GM23338 (cell line): ENCODE results near the gene CUX1. TPM values are rescaled to one million over a fixed set of nuclear protein-coding genes. Genes with fewer than 3 reads are reported as not detected.

Experiments used
- ATAC-seq: fragments of 200-7000 bp; cut with Tn5 transposase; 3 replicates; pipeline ENCODE4 v1.9.1; 2020
- DNase-seq: peaks from one replicate; pipeline ENCODE4 v3.0.0-alpha.2; 2015; ENCODE audit warnings: low spot score
- H2AFZ ChIP-seq: fragments of 200-600 bp; sonication (generic); 2 replicates; pipeline ENCODE4 v1.8.0; 2016; ENCODE audit warnings: antibody characterized with exemption, mild to moderate bottlenecking, moderate library complexity
- H3F3A ChIP-seq: fragments of 200-600 bp; sonication (generic); replicated peaks from 2 replicates; pipeline ENCODE4 v1.8.0; 2017; ENCODE audit warnings: antibody characterized with exemption, mixed run types, low read depth
- H3K27ac ChIP-seq: fragments of 200-600 bp; sonication (generic); 2 replicates; pipeline ENCODE4 v1.6.1; 2016; ENCODE audit warnings: low read depth
- H3K27me3 ChIP-seq: fragments of 200-600 bp; sonication (generic); 2 replicates; pipeline ENCODE4 v1.8.0; 2016; ENCODE audit warnings: mild to moderate bottlenecking, mixed run types, moderate library complexity; ENCODE audit not compliant: insufficient read depth
- H3K36me3 ChIP-seq: fragments of 200-600 bp; sonication (generic); 2 replicates; pipeline ENCODE4 v1.8.0; 2016; ENCODE audit warnings: mild to moderate bottlenecking; ENCODE audit not compliant: insufficient read depth
- H3K4me1 ChIP-seq: fragments of 200-600 bp; sonication (generic); 2 replicates; pipeline ENCODE4 v1.8.0; 2016; ENCODE audit warnings: mild to moderate bottlenecking, moderate library complexity; ENCODE audit not compliant: insufficient read depth
- H3K4me2 ChIP-seq: fragments of 200-600 bp; sonication (generic); 2 replicates; pipeline ENCODE4 v1.7.1; 2017; ENCODE audit warnings: mixed run types
- H3K4me3 ChIP-seq: fragments of 200-600 bp; sonication (generic); 2 replicates; pipeline ENCODE4 v1.6.1; 2016; ENCODE audit warnings: mixed run types
- H3K79me2 ChIP-seq: fragments of 200-600 bp; sonication (generic); replicated peaks from 2 replicates; pipeline ENCODE4 v1.8.0; 2017; ENCODE audit warnings: mild to moderate bottlenecking; ENCODE audit not compliant: insufficient read depth
- H3K9me2 ChIP-seq: fragments of 200-600 bp; sonication (generic); 2 replicates; pipeline ENCODE4 v1.8.0; 2017; ENCODE audit not compliant: insufficient read depth
- H4K20me1 ChIP-seq: fragments of 200-600 bp; sonication (generic); replicated peaks from 2 replicates; pipeline ENCODE4 v1.8.0; 2017; ENCODE audit warnings: mild to moderate bottlenecking; ENCODE audit not compliant: insufficient read depth
- H3K27ac Mint-ChIP-seq: 2 replicates; pipeline ENCODE4 v1.8.0; 2020; ENCODE audit warnings: inconsistent platforms, mild to moderate bottlenecking, moderate library complexity, mixed read lengths
- H3K27me3 Mint-ChIP-seq: 3 replicates; pipeline ENCODE4 v1.8.0; 2022; ENCODE audit warnings: low read depth, mild to moderate bottlenecking, moderate library complexity, mixed read lengths, inconsistent platforms; ENCODE audit not compliant: insufficient read depth, poor library complexity
- H3K36me3 Mint-ChIP-seq: 3 replicates; pipeline ENCODE4 v1.8.0; 2021; ENCODE audit warnings: low read depth, mild to moderate bottlenecking, inconsistent platforms, moderate library complexity, mixed read lengths
- H3K4me1 Mint-ChIP-seq: 3 replicates; pipeline ENCODE4 v1.8.0; 2020; ENCODE audit warnings: mild to moderate bottlenecking, inconsistent platforms, mixed read lengths
- H3K4me3 Mint-ChIP-seq: 3 replicates; pipeline ENCODE4 v1.8.0; 2021; ENCODE audit warnings: moderate library complexity, mild to moderate bottlenecking, inconsistent platforms, mixed read lengths
- H3K9me3 Mint-ChIP-seq: 3 replicates; pipeline ENCODE4 v1.8.0; 2020; ENCODE audit warnings: moderate library complexity, mild to moderate bottlenecking, inconsistent platforms, mixed read lengths
- ETS1 ChIP-seq: IDR thresholded peaks from 2 replicates; pipeline ENCODE4 v1.6.1; 2016; ENCODE audit warnings: antibody characterized with exemption
- EZH2 ChIP-seq: fragments of 200-600 bp; sonication (generic); IDR thresholded peaks from one replicate; pipeline ENCODE4 v1.8.0; 2017; ENCODE audit warnings: antibody characterized with exemption, mild to moderate bottlenecking, low read depth; ENCODE audit not compliant: unreplicated experiment
- NANOG ChIP-seq: IDR thresholded peaks from 2 replicates; pipeline ENCODE4 v1.6.1; 2016; ENCODE audit warnings: antibody characterized with exemption, borderline replicate concordance
- STAT1 ChIP-seq: IDR thresholded peaks from one replicate; pipeline ENCODE4 v1.6.1; 2016; ENCODE audit warnings: antibody characterized with exemption; ENCODE audit not compliant: unreplicated experiment
- ZNF114 ChIP-seq: fragments of 250-450 bp; sonication (Bioruptor Pico); IDR thresholded peaks from 2 replicates; pipeline ENCODE4 v1.5.0; 2020; ENCODE audit warnings: mild to moderate bottlenecking, moderate library complexity
- polyA plus RNA-seq: library from polyadenylated mRNA; unstranded; fragments of >200 nt; fragmentation: Nextera tagmentation; extraction: Ambion mirVana; gene quantifications from 2 replicates; pipeline ENCODE4 v1.2.1, GENCODE V29; 2016
- total RNA-seq: library from RNA; depleted of rRNA; stranded (reverse); fragments of >200 nt; shearing (Covaris generic); gene quantifications from 2 replicates; pipeline ENCODE4 v1.2.3, GENCODE V29; 2014
- TF ChIP-seq, protein P1 (sequence below), 2 experiments: fragments of 200-600 bp in 1 of 2; sonication (generic) in 1 of 2; conservative IDR thresholded peaks; 2 replicates each; pipeline versions ENCODE4 v1.5.1 to v1.6.1; 2016 to 2017; ENCODE audit warnings: antibody characterized with exemption in 2 of 2, low read depth in 2 of 2, mild to moderate bottlenecking in 2 of 2, moderate library complexity in 1 of 2
- TF ChIP-seq, protein P2 (sequence below): IDR thresholded peaks from one replicate; pipeline ENCODE4 v1.6.1; 2018; ENCODE audit warnings: antibody characterized with exemption; ENCODE audit not compliant: unreplicated experiment

The CUX1 gene
- total and polyA plus RNA-seq, 2 experiments from 2014 or later = 49.9 to 64.0 TPM

- no peak for TF ChIP-seq EZH2
- no peak for TF ChIP-seq NANOG
- no peak for TF ChIP-seq ZNF114 (CRISPR knock-in tag)
Observed at GRCh38 chr7:102302025-102302424, 484.6 kb downstream of the CUX1 start (continued).

GRCh38 chr7:102303669-102304422 is 486.4 kb downstream of the CUX1 start:
- H3K9me2 ChIP-seq = no peaks in the 10 kb centered on the region
- no peaks in the 10 kb centered on the region for H3K36me3 ChIP-seq
- no peaks in the 10 kb centered on the region for H3K79me2 ChIP-seq
- no peak for TF ChIP-seq ZNF114 (CRISPR knock-in tag)
- H3K36me3 Mint-ChIP-seq = no peaks in the 10 kb centered on the region
- peaks cover 11% of the 10 kb centered on the region; the same call in 1 of the 2 replicates for H3K4me1 ChIP-seq
- no peak overlapping the region for H2AFZ ChIP-seq
- H3F3A ChIP-seq = 0 out of 2 replicates have a peak, but pooled peaks cover 5% of the 10 kb centered on the region
- no peaks in the 10 kb centered on the region for H3K9me3 Mint-ChIP-seq
- H3K4me3 ChIP-seq = no peak overlapping the region
- H3K4me2 ChIP-seq = no peak overlapping the region
- H3K27ac ChIP-seq = no peak overlapping the region
- DNase-seq = no peak
- H4K20me1 ChIP-seq = peaks cover 11% of the 10 kb centered on the region
- ATAC-seq = no peak
- H3K27me3 ChIP-seq = peaks cover 5% of the 10 kb centered on the region; the same call in 1 of the 2 replicates
- H3K4me1 Mint-ChIP-seq = peaks cover 10% of the 10 kb centered on the region
- no peak overlapping the region for H3K4me3 Mint-ChIP-seq
- H3K27ac Mint-ChIP-seq = no peak overlapping the region
- H3K27me3 Mint-ChIP-seq = peaks cover 14% of the 10 kb centered on the region

DNA sequence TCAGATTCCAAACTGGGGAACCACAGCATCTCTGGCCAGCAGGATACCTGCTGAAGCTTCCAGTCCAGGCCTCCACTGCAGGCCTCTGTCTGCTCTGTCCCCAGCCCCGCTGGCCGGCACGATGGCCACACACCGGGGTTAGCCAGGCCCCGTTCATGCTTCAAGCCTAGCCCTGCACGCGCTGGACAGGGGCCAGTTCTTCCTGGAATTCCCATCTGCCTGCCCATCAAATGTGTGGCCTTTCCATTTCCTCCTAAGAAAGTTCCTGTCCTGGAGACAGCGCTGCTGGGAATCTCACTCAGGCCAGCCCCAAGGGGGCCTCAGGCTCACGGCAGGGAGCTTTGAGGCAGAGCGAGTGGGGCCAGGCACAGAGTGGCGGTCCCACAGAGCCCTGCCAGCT is 487.2 kb downstream of the CUX1 start:
- no peak overlapping the region for H3K4me2 ChIP-seq
- Mint-ChIP-seq H3K9me3 (no peaks in the 10 kb centered on the region), H3K27ac (no peak overlapping the region), H3K4me3 (no peak overlapping the region), H3K4me1 (peaks cover 10% of the 10 kb centered on the region), H3K27me3 (peaks cover 11% of the 10 kb centered on the region), H3K36me3 (peaks cover 3% of the 10 kb centered on the region; the same call in 1 of the 3 replicates)
- peaks cover 11% of the 10 kb centered on the region; the same call in 1 of the 2 replicates for H3K4me1 ChIP-seq
- peaks cover 11% of the 10 kb centered on the region for H4K20me1 ChIP-seq
- H3K9me2 ChIP-seq = no peaks in the 10 kb centered on the region
- no peak overlapping the region for H3K27ac ChIP-seq
- H2AFZ ChIP-seq = no peak overlapping the region
- no peak for ATAC-seq
- peaks cover 5% of the 10 kb centered on the region; the same call in 1 of the 2 replicates for H3K27me3 ChIP-seq
- H3K36me3 ChIP-seq = no peaks in the 10 kb centered on the region
- H3K79me2 ChIP-seq = no peaks in the 10 kb centered on the region
- H3K4me3 ChIP-seq = no peak overlapping the region
- 0 out of 2 replicates have a peak, but pooled peaks cover 5% of the 10 kb centered on the region for H3F3A ChIP-seq
- DNase-seq = no peak
- no peak for TF ChIP-seq EZH2
- TF ChIP-seq NANOG = no peak
- TF ChIP-seq, protein P1, sequence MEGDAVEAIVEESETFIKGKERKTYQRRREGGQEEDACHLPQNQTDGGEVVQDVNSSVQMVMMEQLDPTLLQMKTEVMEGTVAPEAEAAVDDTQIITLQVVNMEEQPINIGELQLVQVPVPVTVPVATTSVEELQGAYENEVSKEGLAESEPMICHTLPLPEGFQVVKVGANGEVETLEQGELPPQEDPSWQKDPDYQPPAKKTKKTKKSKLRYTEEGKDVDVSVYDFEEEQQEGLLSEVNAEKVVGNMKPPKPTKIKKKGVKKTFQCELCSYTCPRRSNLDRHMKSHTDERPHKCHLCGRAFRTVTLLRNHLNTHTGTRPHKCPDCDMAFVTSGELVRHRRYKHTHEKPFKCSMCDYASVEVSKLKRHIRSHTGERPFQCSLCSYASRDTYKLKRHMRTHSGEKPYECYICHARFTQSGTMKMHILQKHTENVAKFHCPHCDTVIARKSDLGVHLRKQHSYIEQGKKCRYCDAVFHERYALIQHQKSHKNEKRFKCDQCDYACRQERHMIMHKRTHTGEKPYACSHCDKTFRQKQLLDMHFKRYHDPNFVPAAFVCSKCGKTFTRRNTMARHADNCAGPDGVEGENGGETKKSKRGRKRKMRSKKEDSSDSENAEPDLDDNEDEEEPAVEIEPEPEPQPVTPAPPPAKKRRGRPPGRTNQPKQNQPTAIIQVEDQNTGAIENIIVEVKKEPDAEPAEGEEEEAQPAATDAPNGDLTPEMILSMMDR (conservative IDR thresholded peaks at IDR 0.05; ENCODE audit: low read depth in 2 of 2) = no peak
- no peak for TF ChIP-seq STAT1
- TF ChIP-seq, protein P2, sequence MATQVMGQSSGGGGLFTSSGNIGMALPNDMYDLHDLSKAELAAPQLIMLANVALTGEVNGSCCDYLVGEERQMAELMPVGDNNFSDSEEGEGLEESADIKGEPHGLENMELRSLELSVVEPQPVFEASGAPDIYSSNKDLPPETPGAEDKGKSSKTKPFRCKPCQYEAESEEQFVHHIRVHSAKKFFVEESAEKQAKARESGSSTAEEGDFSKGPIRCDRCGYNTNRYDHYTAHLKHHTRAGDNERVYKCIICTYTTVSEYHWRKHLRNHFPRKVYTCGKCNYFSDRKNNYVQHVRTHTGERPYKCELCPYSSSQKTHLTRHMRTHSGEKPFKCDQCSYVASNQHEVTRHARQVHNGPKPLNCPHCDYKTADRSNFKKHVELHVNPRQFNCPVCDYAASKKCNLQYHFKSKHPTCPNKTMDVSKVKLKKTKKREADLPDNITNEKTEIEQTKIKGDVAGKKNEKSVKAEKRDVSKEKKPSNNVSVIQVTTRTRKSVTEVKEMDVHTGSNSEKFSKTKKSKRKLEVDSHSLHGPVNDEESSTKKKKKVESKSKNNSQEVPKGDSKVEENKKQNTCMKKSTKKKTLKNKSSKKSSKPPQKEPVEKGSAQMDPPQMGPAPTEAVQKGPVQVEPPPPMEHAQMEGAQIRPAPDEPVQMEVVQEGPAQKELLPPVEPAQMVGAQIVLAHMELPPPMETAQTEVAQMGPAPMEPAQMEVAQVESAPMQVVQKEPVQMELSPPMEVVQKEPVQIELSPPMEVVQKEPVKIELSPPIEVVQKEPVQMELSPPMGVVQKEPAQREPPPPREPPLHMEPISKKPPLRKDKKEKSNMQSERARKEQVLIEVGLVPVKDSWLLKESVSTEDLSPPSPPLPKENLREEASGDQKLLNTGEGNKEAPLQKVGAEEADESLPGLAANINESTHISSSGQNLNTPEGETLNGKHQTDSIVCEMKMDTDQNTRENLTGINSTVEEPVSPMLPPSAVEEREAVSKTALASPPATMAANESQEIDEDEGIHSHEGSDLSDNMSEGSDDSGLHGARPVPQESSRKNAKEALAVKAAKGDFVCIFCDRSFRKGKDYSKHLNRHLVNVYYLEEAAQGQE = no peak
- TF ChIP-seq ETS1 = no peak
